Activated T-helper 2 cell treated with anti-CD3 and anti-CD28 coated beads, Interferon-gamma antibody, Interleukin-2, Interleukin-4, amounts not matched to agents 10 μg/mL and 5 μg/mL and 100 μg/mL, durations not matched to agents 14 hours and 24 hours and 36 hours (primary cell): ENCODE results near the gene PKNOX2. TPM values are rescaled to one million over a fixed set of nuclear protein-coding genes. Genes with fewer than 3 reads are reported as not detected.

Experiments
- DNase-seq: peaks from one replicate; pipeline ENCODE4 v3.0.0; 2021; ENCODE audit warnings: low spot score
- H3K27ac Mint-ChIP-seq: one replicate; pipeline ENCODE4 v1.8.0; 2021; ENCODE audit warnings: mixed read lengths
- H3K27me3 Mint-ChIP-seq: one replicate; pipeline ENCODE4 v1.8.0; 2021; ENCODE audit warnings: low read depth, mixed read lengths
- H3K36me3 Mint-ChIP-seq: one replicate; pipeline ENCODE4 v1.8.0; 2021; ENCODE audit warnings: low read depth, mixed read lengths
- H3K4me1 Mint-ChIP-seq: one replicate; pipeline ENCODE4 v1.8.0; 2021; ENCODE audit warnings: low read depth, mixed read lengths
- H3K4me3 Mint-ChIP-seq: one replicate; pipeline ENCODE4 v1.8.0; 2021; ENCODE audit warnings: low read depth, mild to moderate bottlenecking, moderate library complexity, mixed read lengths
- H3K9me3 Mint-ChIP-seq: one replicate; pipeline ENCODE4 v1.8.0; 2021; ENCODE audit warnings: mixed read lengths
- intact Hi-C: fragments of 100-400 bp; cut with micrococcal nuclease; formaldehyde crosslinking; loops from one replicate; pipeline ENCODE4 v1.15.1; 2023
- total RNA-seq: library from RNA; stranded (reverse); gene quantifications from 2 replicates; pipeline ENCODE4 v1.2.3, GENCODE V29; 2022

PKNOX2 gene
- total RNA-seq, 1 donor from 2014 or later, result not detected

GRCh38 chr11:125375146-125375545 is 210.6 kb downstream of the PKNOX2 start:
- intact Hi-C loops, result no loop called here
- H3K4me3 Mint-ChIP-seq, result no peak overlapping the region
- no peaks in the 10 kb centered on the region for H3K4me1 Mint-ChIP-seq
- H3K9me3 Mint-ChIP-seq, result no peaks in the 10 kb centered on the region
- no peak overlapping the region for H3K27ac Mint-ChIP-seq
- no peak for DNase-seq
- peaks cover 22% of the 10 kb centered on the region for H3K27me3 Mint-ChIP-seq
- no peaks in the 10 kb centered on the region for H3K36me3 Mint-ChIP-seq

DNA sequence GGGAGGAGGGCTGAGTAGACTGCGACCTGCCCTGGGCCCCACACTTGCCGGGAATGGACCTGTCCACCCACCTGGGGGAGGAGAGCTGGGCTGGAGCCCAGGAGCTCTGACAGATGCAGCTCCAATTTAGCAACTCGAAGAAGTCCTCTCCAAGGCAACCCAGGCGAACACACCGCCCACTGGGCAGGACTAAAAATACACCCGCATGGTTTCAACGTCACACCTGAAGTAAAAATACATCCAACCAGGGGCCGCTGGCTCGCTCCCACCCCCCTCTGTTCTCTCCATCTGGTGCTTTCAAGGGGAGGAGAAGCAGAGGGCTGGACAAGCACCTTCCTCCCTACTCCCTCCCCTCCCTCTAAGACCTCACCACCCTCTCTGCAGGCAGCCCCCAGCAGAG is 211.6 kb downstream of the PKNOX2 start:
- intact Hi-C loops, result no loop called here

DNA sequence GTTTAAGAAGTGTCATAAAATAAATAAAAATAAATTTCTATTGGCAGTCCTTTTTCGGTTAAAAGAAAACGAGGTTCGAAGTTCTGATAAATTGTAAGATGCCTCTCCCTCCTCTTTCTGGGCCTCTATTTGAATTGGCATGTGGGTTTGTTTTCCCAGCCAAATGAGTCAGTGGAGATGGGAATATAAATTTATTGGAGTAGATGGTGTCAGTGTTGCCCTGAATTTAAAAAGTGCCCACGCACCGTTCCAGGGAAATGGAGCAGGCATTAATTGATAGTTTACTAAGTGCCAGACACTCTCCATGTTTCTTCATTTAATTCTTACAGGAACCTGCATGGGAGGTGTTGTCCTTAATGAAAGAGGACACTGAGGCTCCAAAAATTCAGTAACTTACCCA is 212.3 kb downstream of the PKNOX2 start:
- DNase-seq, result no peak
- Mint-ChIP-seq H3K27me3 (peaks cover 11% of the 10 kb centered on the region), H3K4me1 (no peaks in the 10 kb centered on the region), H3K36me3 (no peaks in the 10 kb centered on the region), H3K4me3 (no peak overlapping the region), H3K9me3 (no peaks in the 10 kb centered on the region), H3K27ac (no peak overlapping the region)
- intact Hi-C loops, result no loop called here

More for the DNA sequence above, 211.6 kb downstream of the PKNOX2 start:
- Mint-ChIP-seq H3K27ac (no peak overlapping the region), H3K4me1 (no peaks in the 10 kb centered on the region), H3K27me3 (peaks cover 12% of the 10 kb centered on the region), H3K4me3 (no peak overlapping the region), H3K9me3 (no peaks in the 10 kb centered on the region), H3K36me3 (no peaks in the 10 kb centered on the region)
- DNase-seq, result no peak

GRCh38 chr11:125378083-125378482 is 213.5 kb downstream of the PKNOX2 start:
- DNase-seq, result no peak
- H3K27me3 Mint-ChIP-seq, result peaks cover 2% of the 10 kb centered on the region
- H3K4me1 Mint-ChIP-seq, result no peaks in the 10 kb centered on the region
- no peaks in the 10 kb centered on the region for H3K9me3 Mint-ChIP-seq
- no peaks in the 10 kb centered on the region for H3K36me3 Mint-ChIP-seq
- no peak overlapping the region for H3K27ac Mint-ChIP-seq
- H3K4me3 Mint-ChIP-seq, result no peak overlapping the region
- intact Hi-C loops, result no loop called here

- intact Hi-C loops, result no loop called here
- Mint-ChIP-seq H3K4me1 (no peaks in the 10 kb centered on the region), H3K36me3 (no peaks in the 10 kb centered on the region), H3K27ac (no peak overlapping the region), H3K27me3 (peaks cover 2% of the 10 kb centered on the region), H3K4me3 (no peak overlapping the region), H3K9me3 (no peaks in the 10 kb centered on the region)
- DNase-seq, result no peak
Observed at GRCh38 chr11:125378571-125378970, 214.0 kb downstream of the PKNOX2 start.

DNA sequence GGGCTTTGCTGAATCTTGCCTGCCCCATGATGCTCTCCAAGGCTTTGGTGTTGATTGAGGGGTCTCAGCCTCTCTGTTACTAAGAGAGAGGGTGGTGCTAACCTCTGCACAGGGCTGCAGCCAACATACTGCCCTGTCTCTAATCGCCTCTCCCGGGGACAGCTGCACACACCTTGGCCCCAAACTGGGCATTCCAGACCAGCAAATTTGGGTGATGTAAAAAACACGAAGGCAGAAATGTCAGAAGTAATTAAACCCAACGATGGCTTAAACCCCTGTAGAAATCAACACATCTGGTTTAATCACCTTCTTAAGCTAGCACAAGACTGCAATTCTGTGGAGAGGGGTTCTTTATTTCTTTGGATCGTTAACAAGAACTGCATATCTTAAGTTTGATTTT is 215.0 kb downstream of the PKNOX2 start:
- intact Hi-C loops, result no loop called here
- no peak overlapping the region for H3K4me3 Mint-ChIP-seq
- no peak overlapping the region for H3K27ac Mint-ChIP-seq
- H3K27me3 Mint-ChIP-seq, result peaks cover 2% of the 10 kb centered on the region
- no peaks in the 10 kb centered on the region for H3K9me3 Mint-ChIP-seq
- no peaks in the 10 kb centered on the region for H3K4me1 Mint-ChIP-seq
- H3K36me3 Mint-ChIP-seq, result no peaks in the 10 kb centered on the region
- DNase-seq, result no peak

DNA sequence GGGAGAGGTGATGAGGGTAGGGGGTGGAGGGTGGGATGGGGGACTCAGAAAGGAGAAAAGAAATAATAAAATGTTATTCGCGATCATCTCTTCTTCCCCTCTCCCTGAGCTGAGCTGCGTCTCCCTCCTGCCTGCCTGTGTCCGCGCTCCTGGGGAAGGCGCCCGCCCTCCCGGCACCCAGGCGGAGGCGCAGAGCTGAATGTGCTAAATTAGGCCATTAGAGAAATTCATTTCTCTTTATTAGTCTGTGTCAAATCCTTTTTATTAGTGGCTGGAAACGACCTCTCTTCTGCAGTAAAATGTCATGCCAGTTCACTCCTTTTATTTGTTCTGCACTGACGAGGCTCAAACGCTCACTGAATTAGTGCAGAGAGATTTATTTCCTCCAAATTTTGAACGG is 215.4 kb downstream of the PKNOX2 start:
- H3K27me3 Mint-ChIP-seq, result peaks cover 2% of the 10 kb centered on the region
- H3K4me3 Mint-ChIP-seq, result no peak overlapping the region
- H3K4me1 Mint-ChIP-seq, result no peaks in the 10 kb centered on the region
- DNase-seq, result no peak
- H3K27ac Mint-ChIP-seq, result no peak overlapping the region
- intact Hi-C loops, result no loop called here
- H3K36me3 Mint-ChIP-seq, result no peaks in the 10 kb centered on the region
- no peaks in the 10 kb centered on the region for H3K9me3 Mint-ChIP-seq

GRCh38 chr11:125380756-125381445 is 216.3 kb downstream of the PKNOX2 start:
- H3K36me3 Mint-ChIP-seq, result no peaks in the 10 kb centered on the region
- intact Hi-C loops, result no loop called here
- H3K9me3 Mint-ChIP-seq, result no peaks in the 10 kb centered on the region
- no peak for DNase-seq
- no peak overlapping the region for H3K27ac Mint-ChIP-seq
- no peaks in the 10 kb centered on the region for H3K27me3 Mint-ChIP-seq
- no peak overlapping the region for H3K4me3 Mint-ChIP-seq
- H3K4me1 Mint-ChIP-seq, result no peaks in the 10 kb centered on the region

DNA sequence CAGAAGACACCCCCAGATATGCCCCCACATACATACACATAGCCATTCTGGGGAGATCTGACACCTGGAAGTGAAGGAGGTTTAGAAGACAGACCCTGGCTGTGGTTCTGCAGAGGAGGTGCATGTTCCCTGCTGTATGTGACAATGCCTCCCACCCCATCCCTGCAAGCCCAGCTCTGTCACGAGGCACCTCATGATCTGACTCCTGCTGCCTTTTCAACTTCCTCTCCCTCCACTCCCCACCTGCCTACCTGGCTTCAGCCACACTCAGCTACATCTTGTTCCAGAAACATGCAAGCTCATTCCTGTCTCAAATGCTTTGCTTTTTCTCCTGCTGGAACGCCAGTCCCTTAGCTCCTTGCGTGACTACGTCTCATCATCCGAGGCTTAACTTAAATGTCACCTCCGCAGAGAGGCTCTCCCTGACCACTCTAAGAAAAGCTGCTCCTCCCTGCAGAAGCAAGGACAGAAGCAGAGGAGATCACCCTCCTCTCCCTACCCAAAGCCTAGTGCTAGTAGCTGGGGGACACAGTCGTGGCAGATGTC is 217.0 kb downstream of the PKNOX2 start:
- no peak overlapping the region for H3K4me3 Mint-ChIP-seq
- no peaks in the 10 kb centered on the region for H3K27me3 Mint-ChIP-seq
- H3K27ac Mint-ChIP-seq, result no peak overlapping the region
- no peaks in the 10 kb centered on the region for H3K36me3 Mint-ChIP-seq
- no peaks in the 10 kb centered on the region for H3K4me1 Mint-ChIP-seq
- H3K9me3 Mint-ChIP-seq, result no peaks in the 10 kb centered on the region
- intact Hi-C loops, result no loop called here
- DNase-seq, result no peak

DNA sequence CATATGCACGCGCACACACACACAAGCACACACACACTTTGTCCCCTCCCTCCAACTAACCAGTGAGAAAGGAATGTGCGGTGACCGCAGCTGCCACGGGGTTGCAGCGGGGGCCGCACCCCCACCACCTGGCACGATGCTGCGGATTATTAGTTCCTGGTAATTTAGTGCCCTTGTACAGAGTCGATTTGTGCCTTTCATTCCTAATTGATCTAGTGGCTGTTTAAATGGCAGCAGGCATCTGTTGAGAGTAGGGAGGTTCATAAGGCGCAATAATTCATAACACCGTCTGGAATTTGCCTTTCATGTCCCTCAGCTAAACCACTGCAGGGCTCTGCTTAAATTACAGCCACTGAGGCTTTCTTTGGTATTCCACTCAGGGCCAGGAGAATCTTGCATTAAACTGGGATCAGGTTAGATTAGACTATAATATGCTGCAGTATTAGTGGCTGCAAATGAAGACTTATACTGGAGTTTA is 217.8 kb downstream of the PKNOX2 start:
- intact Hi-C loops, result no loop called here
- no peak overlapping the region for H3K27ac Mint-ChIP-seq
- no peaks in the 10 kb centered on the region for H3K4me1 Mint-ChIP-seq
- H3K4me3 Mint-ChIP-seq, result no peak overlapping the region
- no peaks in the 10 kb centered on the region for H3K9me3 Mint-ChIP-seq
- no peak for DNase-seq
- H3K27me3 Mint-ChIP-seq, result no peaks in the 10 kb centered on the region
- no peaks in the 10 kb centered on the region for H3K36me3 Mint-ChIP-seq

- Mint-ChIP-seq H3K4me1 (no peaks in the 10 kb centered on the region), H3K36me3 (no peaks in the 10 kb centered on the region), H3K27me3 (no peaks in the 10 kb centered on the region), H3K9me3 (no peaks in the 10 kb centered on the region), H3K4me3 (no peak overlapping the region), H3K27ac (no peak overlapping the region)
- intact Hi-C loops, result no loop called here
- DNase-seq, result no peak
Observed at GRCh38 chr11:125382822-125383221, 218.3 kb downstream of the PKNOX2 start.

DNA sequence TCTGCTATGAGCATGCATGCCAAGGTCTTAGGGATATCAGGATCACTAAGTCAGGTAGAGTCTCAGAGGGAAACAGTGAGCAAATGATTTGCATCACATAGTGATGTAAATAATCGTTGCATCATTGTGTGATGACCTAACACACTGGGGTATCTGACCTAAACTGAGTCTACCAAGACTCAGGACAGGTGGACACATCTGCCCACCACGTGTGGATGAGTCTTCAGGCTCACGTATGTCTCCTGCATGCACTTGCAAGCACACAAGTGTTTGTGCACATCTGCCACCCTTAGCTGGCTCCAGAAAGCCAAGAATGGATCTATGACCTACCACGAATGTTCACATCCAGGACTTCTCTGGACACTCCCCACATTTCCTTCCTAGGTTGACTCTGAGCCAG is 220.3 kb downstream of the PKNOX2 start:
- Mint-ChIP-seq H3K4me3 (no peak overlapping the region), H3K4me1 (no peaks in the 10 kb centered on the region), H3K27me3 (no peaks in the 10 kb centered on the region), H3K36me3 (no peaks in the 10 kb centered on the region), H3K27ac (no peak overlapping the region), H3K9me3 (no peaks in the 10 kb centered on the region)
- intact Hi-C loops, result no loop called here
- DNase-seq, result no peak

DNA sequence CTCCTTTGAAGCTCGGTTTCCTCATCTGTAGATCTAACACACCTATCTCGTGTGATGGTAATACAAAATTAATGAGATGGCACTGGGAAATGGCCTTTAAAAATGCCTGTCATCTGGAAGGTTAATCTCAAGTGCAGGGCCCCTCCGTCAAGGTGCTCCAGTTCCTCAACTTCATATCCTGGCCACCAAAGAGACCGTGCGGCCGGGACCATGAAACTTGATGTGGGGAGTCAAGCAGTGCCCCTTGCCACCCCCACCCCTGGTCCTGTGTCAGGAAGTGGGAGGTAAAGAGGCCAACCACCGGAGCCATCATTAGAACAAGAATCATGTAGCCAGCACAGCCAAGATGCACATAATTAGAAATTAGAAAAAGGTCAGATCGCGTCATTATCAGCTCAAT is 223.3 kb downstream of the PKNOX2 start:
- DNase-seq, result no peak
- peaks cover 6% of the 10 kb centered on the region for H3K27me3 Mint-ChIP-seq
- intact Hi-C loops, result no loop called here
- no peaks in the 10 kb centered on the region for H3K9me3 Mint-ChIP-seq
- no peaks in the 10 kb centered on the region for H3K4me1 Mint-ChIP-seq
- H3K4me3 Mint-ChIP-seq, result no peak overlapping the region
- H3K27ac Mint-ChIP-seq, result no peak overlapping the region
- no peaks in the 10 kb centered on the region for H3K36me3 Mint-ChIP-seq
